CD1c-positive myeloid dendritic cell (primary cell): Measurements from ENCODE around the gene RFPL2.

Source experiments
- DNase-seq: peaks from one replicate; pipeline ENCODE4 v3.0.0-alpha.2; 2016; ENCODE audit errors: extremely low spot score

The RFPL2 gene

GRCh38 chr22:32204856-32205722, at the start of gene RFPL2:
Gene RFPL2, minus strand, starts transcription at chr22:32205073. Its CDS starts 2,622 bp downstream, at chr22:32202451.
- peak; percentile 19 for DNase-seq

- no peak for DNase-seq
Observed at GRCh38 chr22:32249231-32249630, 44.4 kb upstream of the RFPL2 start.

- no peak for DNase-seq
Observed at GRCh38 chr22:32248276-32248675, 43.4 kb upstream of the RFPL2 start.

GRCh38 chr22:32246166-32246565, 41.3 kb upstream of the RFPL2 start:
- no peak for DNase-seq

- no peak for DNase-seq
Observed at GRCh38 chr22:32245042-32245441, 40.2 kb upstream of the RFPL2 start.

GRCh38 chr22:32244547-32244946, 39.7 kb upstream of the RFPL2 start:
- DNase-seq: no peak

- no peak for DNase-seq
Observed at GRCh38 chr22:32240461-32240860, 35.6 kb upstream of the RFPL2 start.

- no peak for DNase-seq
Observed at GRCh38 chr22:32237906-32238305, 33.0 kb upstream of the RFPL2 start.

GRCh38 chr22:32236970-32237369, 32.1 kb upstream of the RFPL2 start:
- no peak for DNase-seq

GRCh38 chr22:32233091-32233490, 28.2 kb upstream of the RFPL2 start:
- no peak for DNase-seq

GRCh38 chr22:32232191-32232830, 27.4 kb upstream of the RFPL2 start:
- peak; percentile 24 for DNase-seq

- DNase-seq: peak; percentile 49
Observed at GRCh38 chr22:32226326-32227104, 21.6 kb upstream of the RFPL2 start.

GRCh38 chr22:32222991-32223390, 18.1 kb upstream of the RFPL2 start:
- DNase-seq: no peak

- DNase-seq: peak; percentile 92
Observed at GRCh38 chr22:32219026-32219425, 14.2 kb upstream of the RFPL2 start.

GRCh38 chr22:32218470-32218869, 13.6 kb upstream of the RFPL2 start:
- DNase-seq: peak; percentile 90

- DNase-seq: no peak
Observed at GRCh38 chr22:32217465-32217864, 12.6 kb upstream of the RFPL2 start.

GRCh38 chr22:32216911-32217310, 12.0 kb upstream of the RFPL2 start:
- DNase-seq: peak; percentile 19

GRCh38 chr22:32211011-32211410, 6.1 kb upstream of the RFPL2 start:
- DNase-seq: peak; percentile 33

GRCh38 chr22:32208681-32209080, 3.8 kb upstream of the RFPL2 start:
- DNase-seq: no peak

- no peak for DNase-seq
Observed at GRCh38 chr22:32207971-32208480, 3.2 kb upstream of the RFPL2 start.

GRCh38 chr22:32206774-32207758, 2.2 kb upstream of the RFPL2 start:
- DNase-seq: peak; percentile 66
